H9 (cell line): ENCODE measurements around the gene LIN7C. TPM values are rescaled to one million over a fixed set of nuclear protein-coding genes. Genes with fewer than 3 reads are reported as not detected.
A peak's percentile ranks its signal among the peaks of the same experiment; 100 is the strongest.

Experiments
- DNase-seq: peaks from one replicate; pipeline ENCODE4 v3.0.0-alpha.2; 2017
- H2AFZ ChIP-seq: one replicate; pipeline ENCODE4 v1.6.1; 2013; ENCODE audit warnings: mild to moderate bottlenecking, low read length, control low read depth, moderate library complexity
- H2AK5ac ChIP-seq: 2 replicates; pipeline ENCODE4 v1.6.1; 2013; ENCODE audit warnings: low read length, control low read depth, mixed read lengths; ENCODE audit not compliant: insufficient read length
- H2BK120ac ChIP-seq: one replicate; pipeline ENCODE4 v1.6.1; 2013; ENCODE audit warnings: low read depth, mild to moderate bottlenecking, low read length, control low read depth, inconsistent platforms; ENCODE audit not compliant: poor library complexity, severe bottlenecking
- H2BK12ac ChIP-seq: 2 replicates; pipeline ENCODE4 v1.6.1; 2013; ENCODE audit warnings: low read length, control low read depth, mixed read lengths, low read depth; ENCODE audit not compliant: insufficient read length
- H2BK15ac ChIP-seq: 2 replicates; pipeline ENCODE4 v1.6.1; 2013; ENCODE audit warnings: low read depth, low read length, control low read depth
- H2BK20ac ChIP-seq: one replicate; pipeline ENCODE4 v1.6.1; 2013; ENCODE audit warnings: low read depth, mild to moderate bottlenecking, low read length, control low read depth, inconsistent platforms; ENCODE audit not compliant: poor library complexity, severe bottlenecking
- H2BK5ac ChIP-seq: 2 replicates; pipeline ENCODE4 v1.6.1; 2013; ENCODE audit warnings: low read length, control low read depth, mixed read lengths; ENCODE audit not compliant: insufficient read length
- H3K14ac ChIP-seq: 2 replicates; pipeline ENCODE4 v1.6.1; 2013; ENCODE audit warnings: low read length, control low read depth; ENCODE audit not compliant: insufficient read depth
- H3K18ac ChIP-seq: 2 replicates; pipeline ENCODE4 v1.6.1; 2013; ENCODE audit warnings: low read depth, mild to moderate bottlenecking, mixed read lengths, low read length, control low read depth; ENCODE audit not compliant: insufficient read length
- H3K23ac ChIP-seq: 2 replicates; pipeline ENCODE4 v1.6.1; 2013; ENCODE audit warnings: low read length, control low read depth, mixed read lengths, low read depth; ENCODE audit not compliant: insufficient read length
- H3K23me2 ChIP-seq: 2 replicates; pipeline ENCODE4 v1.6.1; 2013; ENCODE audit warnings: low read depth, mild to moderate bottlenecking, mixed read lengths, low read length, control low read depth; ENCODE audit not compliant: insufficient read length, poor library complexity, severe bottlenecking
- H3K27ac ChIP-seq: 2 replicates; pipeline ENCODE4 v1.5.1; 2013; ENCODE audit warnings: low read length, control low read depth, mixed read lengths, low read depth; ENCODE audit not compliant: insufficient read length
- H3K27me3 ChIP-seq: 2 replicates; pipeline ENCODE4 v1.6.1; 2013; ENCODE audit warnings: low read length, control low read depth, inconsistent platforms; ENCODE audit not compliant: insufficient read depth
- H3K4ac ChIP-seq: 2 replicates; pipeline ENCODE4 v1.6.1; 2013; ENCODE audit warnings: low read depth, mild to moderate bottlenecking, control low read depth, inconsistent platforms, low read length, moderate library complexity
- H3K4me1 ChIP-seq: 2 replicates; pipeline ENCODE4 v1.6.1; 2013; ENCODE audit warnings: low read length, control low read depth, inconsistent platforms; ENCODE audit not compliant: insufficient read depth
- H3K4me2 ChIP-seq: 2 replicates; pipeline ENCODE4 v1.6.1; 2013; ENCODE audit warnings: low read length, control low read depth, mixed read lengths; ENCODE audit not compliant: insufficient read length, insufficient read depth
- H3K56ac ChIP-seq: 2 replicates; pipeline ENCODE4 v1.6.1; 2013; ENCODE audit warnings: low read depth, mild to moderate bottlenecking, mixed read lengths, low read length, control low read depth; ENCODE audit not compliant: insufficient read length
- H3K79me1 ChIP-seq: 2 replicates; pipeline ENCODE4 v1.6.1; 2013; ENCODE audit warnings: low read depth, mild to moderate bottlenecking, moderate library complexity, low read length, control low read depth, inconsistent platforms; ENCODE audit not compliant: insufficient read depth, poor library complexity, severe bottlenecking
- H3K79me2 ChIP-seq: 2 replicates; pipeline ENCODE4 v1.6.1; 2013; ENCODE audit warnings: low read length, control low read depth, inconsistent platforms; ENCODE audit not compliant: insufficient read depth
- H3K9ac ChIP-seq: 2 replicates; pipeline ENCODE4 v1.6.1; 2013; ENCODE audit warnings: low read length, control low read depth, mixed read lengths; ENCODE audit not compliant: insufficient read length; ENCODE audit errors: extremely low read depth
- H3K9me3 ChIP-seq: one replicate; pipeline ENCODE4 v1.6.1; 2013; ENCODE audit warnings: low read depth, low read length, inconsistent platforms; ENCODE audit not compliant: control insufficient read depth
- H3T11ph ChIP-seq: one replicate; pipeline ENCODE4 v1.6.1; 2013; ENCODE audit warnings: mild to moderate bottlenecking, low read length, control low read depth, inconsistent platforms
- H4K20me1 ChIP-seq: one replicate; pipeline ENCODE4 v1.6.1; 2013; ENCODE audit not compliant: control insufficient read depth, insufficient read length, insufficient read depth
- H4K5ac ChIP-seq: 2 replicates; pipeline ENCODE4 v1.6.1; 2013; ENCODE audit warnings: low read depth, mild to moderate bottlenecking, mixed read lengths, low read length, control low read depth; ENCODE audit not compliant: insufficient read length
- H4K8ac ChIP-seq: replicated peaks from 2 replicates; pipeline ENCODE4 v1.6.1; 2013; ENCODE audit warnings: low read length, control low read depth, mixed read lengths, low read depth; ENCODE audit not compliant: insufficient read length
- H4K91ac ChIP-seq: 2 replicates; pipeline ENCODE4 v1.6.1; 2013; ENCODE audit warnings: low read depth, mild to moderate bottlenecking, moderate library complexity, mixed read lengths, low read length, control low read depth; ENCODE audit not compliant: insufficient read length
- H3K27ac Mint-ChIP-seq, 3 experiments: 2 replicates in 2 of 3; 3 replicates in 1 of 3; pipeline ENCODE4 v1.8.0; 2020 to 2021; ENCODE audit warnings: mixed read lengths in 3 of 3, mild to moderate bottlenecking in 1 of 3, moderate library complexity in 1 of 3
- H3K27me3 Mint-ChIP-seq: 2 replicates; pipeline ENCODE4 v1.8.0; 2021; ENCODE audit warnings: low read depth, mild to moderate bottlenecking, moderate library complexity, mixed read lengths
- H3K36me3 Mint-ChIP-seq, 3 experiments: 2 replicates in 2 of 3; 3 replicates in 1 of 3; pipeline ENCODE4 v1.8.0; 2020 to 2021; ENCODE audit warnings: low read depth in 3 of 3, mixed read lengths in 3 of 3; ENCODE audit not compliant: insufficient read depth in 1 of 3
- H3K4me1 Mint-ChIP-seq, 2 experiments: 2 replicates each; pipeline ENCODE4 v1.8.0; 2020; ENCODE audit warnings: mixed read lengths in 2 of 2
- H3K4me3 Mint-ChIP-seq, 2 experiments: 2 replicates in 1 of 2; 3 replicates in 1 of 2; pipeline ENCODE4 v1.8.0; 2020 to 2021; ENCODE audit warnings: mild to moderate bottlenecking in 2 of 2, mixed read lengths in 2 of 2, moderate library complexity in 1 of 2
- H3K9me3 Mint-ChIP-seq, 2 experiments: 2 replicates in 1 of 2; 3 replicates in 1 of 2; pipeline ENCODE4 v1.8.0; 2020; ENCODE audit warnings: mild to moderate bottlenecking in 2 of 2, mixed read lengths in 2 of 2, moderate library complexity in 1 of 2
- CTCF ChIP-seq: fragments of 200-600 bp; sonication (generic); conservative IDR thresholded peaks from 3 replicates; pipeline ENCODE4 v1.8.0; 2021; ENCODE audit warnings: antibody characterized with exemption, mild to moderate bottlenecking
- WGBS: extraction: QIAGEN DNeasy Blood & Tissue Kit; methylation state at CpG from one replicate; pipeline ENCODE4 v1.1.7; 2013; ENCODE audit warnings: missing lambda C conversion rate, low lambda C conversion rate, mixed read lengths; ENCODE audit not compliant: insufficient read length; ENCODE audit errors: extremely low coverage; 5-methylcytosine and 5-hydroxymethylcytosine counted together
- total RNA-seq: library from RNA; stranded (reverse); gene quantifications from 2 replicates; pipeline ENCODE4 v1.2.1, GENCODE V29; 2021

The LIN7C gene
- total RNA-seq, 1 experiment from 2014 or later, result 40.0 TPM

DNA sequence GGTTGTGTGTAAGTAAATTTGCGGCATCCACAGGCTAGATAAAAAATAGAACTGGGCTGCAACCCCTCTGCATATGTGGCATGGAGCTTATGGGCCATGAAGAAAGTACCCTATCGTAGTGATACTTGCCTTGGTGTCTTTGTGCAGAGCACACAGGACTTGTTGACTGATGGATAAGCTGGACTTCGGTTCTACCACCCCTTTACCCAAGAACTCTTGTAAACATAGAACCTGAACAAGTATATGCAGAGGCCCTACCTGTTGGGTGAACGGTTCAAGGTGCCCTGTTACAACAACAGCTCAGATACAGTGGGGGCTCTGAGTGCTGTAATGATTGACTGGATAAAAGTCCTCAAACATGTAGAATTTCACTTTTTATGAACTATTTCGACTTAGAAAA is 30.9 kb downstream of the LIN7C start:
- no peak overlapping the region for H3K18ac ChIP-seq
- H4K91ac ChIP-seq, result no peak overlapping the region
- no peak overlapping the region for H2AK5ac ChIP-seq
- H3K23ac ChIP-seq, result no peak overlapping the region
- H3K14ac ChIP-seq, result no peak overlapping the region
- Mint-ChIP-seq H3K9me3 (peaks cover 3 to 7% of the 10 kb centered on the region in 2 experiments; a peak in 2 of 5 replicates), H3K4me3 (no peak overlapping the region), H3K27me3 (no peaks in the 10 kb centered on the region; the same call in 1 of the 2 replicates), H3K27ac (peak overlapping the region in 1 of 3 experiments; percentile 5; a peak in 1 of 7 replicates), H3K4me1 (peaks cover 9 to 11% of the 10 kb centered on the region in 2 experiments), H3K36me3 (peaks cover 6 to 10% (median 6%) of the 10 kb centered on the region in 3 experiments)
- no CpG with 5 or more reads among the region's 5 CpGs for WGBS
- H3K4me1 ChIP-seq, result no peaks in the 10 kb centered on the region; the same call in 1 of the 2 replicates
- no peak for DNase-seq
- no peak overlapping the region for H2BK15ac ChIP-seq
- H2BK120ac ChIP-seq, result no peak overlapping the region
- no peak overlapping the region for H3K4ac ChIP-seq
- peaks cover 3% of the 10 kb centered on the region for H3K79me1 ChIP-seq
- no peak overlapping the region for H4K5ac ChIP-seq
- no peaks in the 10 kb centered on the region for H3K27me3 ChIP-seq
- no peak overlapping the region for H3T11ph ChIP-seq
- no peaks in the 10 kb centered on the region for H3K9me3 ChIP-seq
- TF ChIP-seq CTCF, result no peak
- H2BK20ac ChIP-seq, result no peak overlapping the region
- H3K4me2 ChIP-seq, result no peak overlapping the region
- H3K56ac ChIP-seq, result no peak overlapping the region
- H2BK12ac ChIP-seq, result no peak overlapping the region
- H4K8ac ChIP-seq, result no peak overlapping the region
- peaks cover 10% of the 10 kb centered on the region for H3K23me2 ChIP-seq
- H3K9ac ChIP-seq, result no peak overlapping the region
- no peak overlapping the region for H2AFZ ChIP-seq
- H3K79me2 ChIP-seq, result peaks cover 10% of the 10 kb centered on the region; the same call in 1 of the 2 replicates
- H4K20me1 ChIP-seq, result no peaks in the 10 kb centered on the region
- no peak overlapping the region for H2BK5ac ChIP-seq
- no peak overlapping the region for H3K27ac ChIP-seq
